BLaER1 treated with 17β-estradiol and CSF1 and Interleukin-3, amounts not matched to agents 10 nM and 100 nM (cell line): Measurements from ENCODE around the gene NPM3.
A peak's percentile ranks its signal among the peaks of the same experiment; 100 is the strongest.

Source experiments
- H3K27ac ChIP-seq, 11 experiments: shearing (Covaris generic); formaldehyde crosslinking; 2 replicates each; pipeline ENCODE4 v1.8.1; 2022
- H3K27me3 ChIP-seq, 11 experiments: shearing (Covaris generic); formaldehyde crosslinking; 2 replicates each; pipeline ENCODE4 v1.8.1; 2022
- H3K36me3 ChIP-seq, 11 experiments: shearing (Covaris generic); formaldehyde crosslinking; 2 replicates each; pipeline ENCODE4 v1.8.1; 2022
- H3K4me1 ChIP-seq, 10 experiments: shearing (Covaris generic); formaldehyde crosslinking; 2 replicates each; pipeline ENCODE4 v1.8.1; 2022
- H3K4me2 ChIP-seq, 11 experiments: shearing (Covaris generic); formaldehyde crosslinking; 2 replicates each; pipeline ENCODE4 v1.8.1; 2022
- H3K4me3 ChIP-seq, 10 experiments: shearing (Covaris generic); formaldehyde crosslinking; 2 replicates each; pipeline ENCODE4 v1.8.1; 2022
- H3K9ac ChIP-seq, 11 experiments: shearing (Covaris generic); formaldehyde crosslinking; 2 replicates each; pipeline ENCODE4 v1.8.1; 2022
- H3K9me3 ChIP-seq, 11 experiments: shearing (Covaris generic); formaldehyde crosslinking; replicated peaks in 1 of 11; 2 replicates each; pipeline ENCODE4 v1.8.1; 2022
- H4K20me1 ChIP-seq, 11 experiments: shearing (Covaris generic); formaldehyde crosslinking; 2 replicates each; pipeline ENCODE4 v1.8.1; 2022
- Cebpa-rat ChIP-seq, 11 experiments: shearing (Covaris generic); IDR thresholded peaks; 2 replicates each; pipeline ENCODE4 v1.8.1; 2022

NPM3 gene

DNA sequence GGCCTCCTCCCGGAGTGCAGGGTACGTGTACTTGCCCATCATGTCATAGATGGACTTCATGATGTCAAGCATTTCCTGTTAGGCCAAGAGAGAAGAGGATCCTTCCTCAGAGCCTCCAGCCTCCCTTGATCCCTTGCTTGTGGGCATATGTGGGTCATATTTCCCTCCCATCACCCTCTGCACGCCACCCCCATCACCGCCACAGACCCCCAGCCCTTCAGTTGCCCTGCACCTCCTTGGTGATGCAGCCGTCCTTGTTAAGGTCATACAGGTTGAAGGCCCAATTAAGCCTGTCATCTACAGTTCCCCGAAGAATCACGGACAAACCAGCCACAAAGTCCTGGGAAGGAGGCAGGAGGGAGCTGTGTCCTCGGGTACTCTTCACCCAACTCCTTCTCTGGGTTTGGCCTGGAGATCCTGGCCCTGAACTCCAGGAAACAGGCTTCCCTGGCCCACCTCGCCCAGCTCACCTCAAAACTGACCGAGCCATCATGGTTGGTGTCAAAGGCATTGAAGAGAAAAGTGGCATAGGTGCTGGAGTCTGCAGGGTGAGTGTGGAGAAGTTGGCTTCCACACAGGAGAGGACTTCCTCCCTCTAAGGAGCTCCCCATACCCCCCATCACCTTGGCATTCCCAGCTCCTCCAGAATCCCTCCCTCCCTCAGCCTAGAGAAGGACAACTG, 44.8 kb upstream of the NPM3 start:
- Histone ChIP-seq H3K27me3 (no peaks in the 10 kb centered on the region), H3K36me3 (peaks cover 0 to 27% (median 0%) of the 10 kb centered on the region in 11 experiments; a peak in 4 of 22 replicates), H3K9ac (no peak overlapping the region), H3K4me1 (peaks cover 33 to 53% (median 45%) of the 10 kb centered on the region in 10 experiments), H4K20me1 (peaks cover 0 to 10% (median 6%) of the 10 kb centered on the region in 11 experiments; a peak in 11 of 22 replicates), H3K4me3 (no peak overlapping the region), H3K9me3 (no peaks in the 10 kb centered on the region), H3K27ac (no peak overlapping the region), H3K4me2 (peak overlapping the region in 5 of 11 experiments; percentile 67 to 81 (median 77); a peak in 7 of 22 replicates)
- no peak for TF ChIP-seq Cebpa-rat (IDR thresholded peaks at IDR 0.05)

- Histone ChIP-seq H3K4me2 (peak overlapping the region in 5 of 11 experiments; percentile 6 to 44 (median 13); a peak in 5 of 22 replicates), H3K36me3 (peaks cover 0 to 27% (median 0%) of the 10 kb centered on the region in 11 experiments; a peak in 4 of 22 replicates), H3K9me3 (no peaks in the 10 kb centered on the region), H3K27me3 (no peaks in the 10 kb centered on the region), H4K20me1 (peaks cover 0 to 10% (median 6%) of the 10 kb centered on the region in 11 experiments; a peak in 11 of 22 replicates), H3K27ac (no peak overlapping the region), H3K9ac (no peak overlapping the region), H3K4me1 (peaks cover 23 to 46% (median 43%) of the 10 kb centered on the region in 10 experiments), H3K4me3 (no peak overlapping the region)
- no peak for TF ChIP-seq Cebpa-rat (IDR thresholded peaks at IDR 0.05)
Observed at GRCh38 chr10:101826852-101827434, 43.7 kb upstream of the NPM3 start.

- Histone ChIP-seq H4K20me1 (peaks cover 0 to under 1% (median 0%) of the 10 kb centered on the region in 11 experiments; a peak in 7 of 22 replicates), H3K9me3 (no peaks in the 10 kb centered on the region), H3K27me3 (no peaks in the 10 kb centered on the region), H3K4me3 (no peak overlapping the region), H3K4me1 (peaks cover 2 to 31% (median 25%) of the 10 kb centered on the region in 10 experiments), H3K9ac (no peak overlapping the region), H3K36me3 (peaks cover 0 to 27% (median 0%) of the 10 kb centered on the region in 11 experiments; a peak in 4 of 22 replicates), H3K4me2 (no peak overlapping the region), H3K27ac (no peak overlapping the region)
- TF ChIP-seq Cebpa-rat (IDR thresholded peaks at IDR 0.05): no peak
Observed at GRCh38 chr10:101824736-101825135, 41.5 kb upstream of the NPM3 start.

DNA sequence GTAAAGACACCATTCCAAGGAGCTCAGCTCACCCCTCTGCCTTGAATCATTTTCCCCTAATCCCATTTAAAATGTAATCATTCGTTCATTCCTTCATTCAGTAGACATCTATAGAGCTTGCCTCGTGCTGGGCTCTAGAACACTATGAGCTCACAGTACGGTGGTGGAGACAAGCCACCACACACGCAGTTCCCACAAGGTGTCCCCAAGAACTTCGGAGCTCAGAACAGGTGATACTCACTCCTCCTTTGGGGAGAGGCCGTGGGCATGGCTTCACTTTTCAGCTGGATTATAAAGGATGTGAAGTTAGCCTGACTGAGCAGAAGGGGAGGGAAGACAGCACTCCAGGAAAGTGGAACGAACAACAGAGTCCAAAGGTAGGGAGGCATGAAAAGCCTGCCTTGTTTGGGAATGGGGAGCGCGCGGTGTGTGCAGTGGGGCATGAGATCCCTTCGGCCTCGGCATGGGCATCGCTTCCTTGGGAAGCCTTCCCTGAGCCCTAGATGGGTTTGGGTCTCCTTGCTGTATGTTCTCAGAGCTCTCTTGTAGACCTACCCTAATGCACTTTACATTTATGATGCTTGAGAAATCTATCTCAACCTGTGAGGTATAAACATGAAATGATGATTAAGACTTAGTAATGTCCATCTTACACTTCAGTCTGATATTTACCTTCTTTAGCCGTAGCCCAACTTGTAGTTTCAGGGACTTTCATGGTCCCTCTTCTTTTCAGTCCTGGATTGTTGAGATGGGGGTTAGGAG, 35.8 kb upstream of the NPM3 start:
- peak overlapping the region; percentile 42 to 99 (median 92); a peak in 21 of 22 replicates for H3K27ac ChIP-seq

DNA sequence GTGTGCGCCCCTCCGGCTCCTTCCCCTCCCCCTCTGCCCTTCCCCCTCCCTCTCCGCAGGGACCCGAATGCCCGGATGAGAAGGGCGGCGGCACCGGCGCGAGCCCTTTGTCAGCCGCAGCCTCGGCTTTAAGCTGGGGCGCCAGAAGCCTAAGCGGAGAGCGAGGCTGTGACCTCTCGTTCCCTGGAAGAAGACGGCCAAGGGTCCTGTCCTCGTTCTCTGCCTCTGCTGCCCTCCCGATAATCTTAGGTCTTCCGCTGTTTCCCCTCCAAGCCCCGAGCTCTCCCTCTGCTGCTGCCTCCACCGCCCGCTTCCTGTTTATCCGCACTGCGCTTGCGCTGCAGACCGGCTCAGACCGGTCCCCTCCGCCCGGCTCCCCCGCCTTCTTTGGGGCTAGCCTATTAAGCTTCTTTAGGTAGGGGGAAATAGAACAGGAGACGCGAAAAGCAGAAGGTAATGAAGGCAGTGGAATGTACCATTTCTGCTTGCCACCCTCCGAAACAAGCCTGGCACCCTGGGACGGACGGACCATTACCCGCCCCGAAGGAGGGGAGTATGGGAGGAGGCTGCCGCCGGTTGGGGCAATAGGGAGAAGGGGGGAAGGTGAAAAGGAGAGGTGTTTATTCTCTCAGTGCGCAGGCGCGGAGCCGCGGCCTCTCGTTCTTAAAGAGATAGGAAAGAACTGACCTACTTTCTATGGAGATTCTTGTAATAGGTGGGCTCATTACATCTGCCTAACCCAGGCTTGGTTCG, 35.0 kb upstream of the NPM3 start, which contains the start of gene OGA:
Gene OGA (minus strand): TSS at position 326 of the 753 bp plus-strand sequence. CDS start 422 bp downstream, outside the sequence.
- no peak for TF ChIP-seq Cebpa-rat (IDR thresholded peaks at IDR 0.05)
- Histone ChIP-seq H4K20me1 (peaks cover 46 to 49% (median 47%) of the 10 kb centered on the region in 11 experiments), H3K36me3 (peaks cover 0 to 8% (median 2%) of the 10 kb centered on the region in 11 experiments; a peak in 13 of 22 replicates), H3K9me3 (no peaks in the 10 kb centered on the region), H3K4me1 (peaks cover 30 to 38% (median 33%) of the 10 kb centered on the region in 10 experiments), H3K27me3 (no peaks in the 10 kb centered on the region), H3K9ac (peak within 1 kb of the TSS; percentile 86 to 99 (median 94)), H3K27ac (peak within 1 kb of the TSS; percentile 80 to 99 (median 94)), H3K4me3 (peak within 1 kb of the TSS; percentile 80 to 100 (median 97)), H3K4me2 (peak within 1 kb of the TSS; percentile 87 to 96 (median 92))

More for the DNA sequence above, 35.8 kb upstream of the NPM3 start:
- H3K9ac ChIP-seq: peak overlapping the region; percentile 86 to 99 (median 94)
- peaks cover 38 to 41% (median 39%) of the 10 kb centered on the region in 11 experiments for H4K20me1 ChIP-seq
- H3K9me3 ChIP-seq: no peaks in the 10 kb centered on the region
- peak overlapping the region; percentile 51 to 99 (median 94) for H3K4me3 ChIP-seq
- H3K27me3 ChIP-seq: no peaks in the 10 kb centered on the region
- H3K4me2 ChIP-seq: peak overlapping the region; percentile 78 to 96 (median 91)
- TF ChIP-seq Cebpa-rat (IDR thresholded peaks at IDR 0.05): no peak
- H3K4me1 ChIP-seq: peaks cover 27 to 35% (median 30%) of the 10 kb centered on the region in 10 experiments
- peaks cover 0 to under 1% (median 0%) of the 10 kb centered on the region in 11 experiments; a peak in 1 of 22 replicates for H3K36me3 ChIP-seq

GRCh38 chr10:101817337-101818118, 34.3 kb upstream of the NPM3 start:
- H3K4me3 ChIP-seq: peak overlapping the region; percentile 80 to 100 (median 97)
- H3K4me2 ChIP-seq: peak overlapping the region; percentile 80 to 96 (median 91)
- peaks cover 54 to 56% (median 54%) of the 10 kb centered on the region in 11 experiments for H4K20me1 ChIP-seq
- peaks cover 30 to 38% (median 33%) of the 10 kb centered on the region in 10 experiments for H3K4me1 ChIP-seq
- no peak for TF ChIP-seq Cebpa-rat (IDR thresholded peaks at IDR 0.05)
- H3K27ac ChIP-seq: peak overlapping the region; percentile 80 to 99 (median 94)
- H3K9me3 ChIP-seq: no peaks in the 10 kb centered on the region
- H3K36me3 ChIP-seq: peaks cover 6 to 16% (median 9%) of the 10 kb centered on the region in 11 experiments
- no peaks in the 10 kb centered on the region for H3K27me3 ChIP-seq
- H3K9ac ChIP-seq: peak overlapping the region; percentile 86 to 99 (median 94)

DNA sequence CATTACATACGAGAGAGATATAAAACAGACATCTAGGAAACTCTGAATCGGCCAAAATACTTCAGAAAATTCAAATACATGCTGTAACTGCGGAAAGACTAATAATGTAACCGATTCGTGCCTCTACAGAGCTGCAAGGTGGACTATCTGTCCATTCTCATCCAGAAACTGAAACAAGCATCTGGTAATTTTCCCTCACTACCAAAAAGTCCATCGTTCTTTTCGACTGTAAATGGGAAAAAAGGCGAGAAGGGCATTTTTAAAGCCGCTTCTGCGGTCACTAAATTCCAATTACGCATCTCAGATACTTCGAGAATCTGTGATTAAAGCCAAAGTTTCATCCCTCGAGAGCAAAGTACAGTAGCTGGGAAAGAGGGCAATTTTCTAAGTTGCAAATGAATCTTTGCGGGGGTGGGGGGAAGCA, 33.7 kb upstream of the NPM3 start:
- H3K36me3 ChIP-seq: peaks cover 12 to 22% (median 15%) of the 10 kb centered on the region in 11 experiments
- peaks cover 60 to 63% (median 60%) of the 10 kb centered on the region in 11 experiments for H4K20me1 ChIP-seq
- H3K4me2 ChIP-seq: peak overlapping the region; percentile 80 to 96 (median 91)
- peak overlapping the region; percentile 80 to 99 (median 94); a peak in 21 of 22 replicates for H3K27ac ChIP-seq
- no peak for TF ChIP-seq Cebpa-rat (IDR thresholded peaks at IDR 0.05)
- no peaks in the 10 kb centered on the region for H3K9me3 ChIP-seq
- no peaks in the 10 kb centered on the region for H3K27me3 ChIP-seq
- peak overlapping the region; percentile 86 to 99 (median 94) for H3K9ac ChIP-seq
- peak overlapping the region; percentile 80 to 100 (median 97) for H3K4me3 ChIP-seq
- peaks cover 30 to 38% (median 33%) of the 10 kb centered on the region in 10 experiments for H3K4me1 ChIP-seq
